Keratinocyte (primary cell): Measurements from ENCODE around the gene PTPRN2.

Source experiments
- EZH2 ChIP-seq: IDR thresholded peaks from one replicate; pipeline ENCODE4 v1.6.1; 2012; ENCODE audit warnings: inconsistent platforms, mild to moderate bottlenecking, low read length, moderate library complexity
- TF ChIP-seq, protein P1 (sequence below), 3 experiments: IDR thresholded peaks in 1 of 3; conservative IDR thresholded peaks in 1 of 3; optimal IDR thresholded peaks in 1 of 3; 2 replicates in 2 of 3; 3 replicates in 1 of 3; pipeline versions ENCODE3 to v1.5.1; 2011; ENCODE audit warnings: low read length in 3 of 3, mild to moderate bottlenecking in 3 of 3, moderate library complexity in 2 of 3, control low read depth in 1 of 3, inconsistent platforms in 1 of 3; ENCODE audit not compliant: insufficient read depth in 2 of 3; ENCODE audit errors: extremely low read depth in 1 of 3

DNA sequence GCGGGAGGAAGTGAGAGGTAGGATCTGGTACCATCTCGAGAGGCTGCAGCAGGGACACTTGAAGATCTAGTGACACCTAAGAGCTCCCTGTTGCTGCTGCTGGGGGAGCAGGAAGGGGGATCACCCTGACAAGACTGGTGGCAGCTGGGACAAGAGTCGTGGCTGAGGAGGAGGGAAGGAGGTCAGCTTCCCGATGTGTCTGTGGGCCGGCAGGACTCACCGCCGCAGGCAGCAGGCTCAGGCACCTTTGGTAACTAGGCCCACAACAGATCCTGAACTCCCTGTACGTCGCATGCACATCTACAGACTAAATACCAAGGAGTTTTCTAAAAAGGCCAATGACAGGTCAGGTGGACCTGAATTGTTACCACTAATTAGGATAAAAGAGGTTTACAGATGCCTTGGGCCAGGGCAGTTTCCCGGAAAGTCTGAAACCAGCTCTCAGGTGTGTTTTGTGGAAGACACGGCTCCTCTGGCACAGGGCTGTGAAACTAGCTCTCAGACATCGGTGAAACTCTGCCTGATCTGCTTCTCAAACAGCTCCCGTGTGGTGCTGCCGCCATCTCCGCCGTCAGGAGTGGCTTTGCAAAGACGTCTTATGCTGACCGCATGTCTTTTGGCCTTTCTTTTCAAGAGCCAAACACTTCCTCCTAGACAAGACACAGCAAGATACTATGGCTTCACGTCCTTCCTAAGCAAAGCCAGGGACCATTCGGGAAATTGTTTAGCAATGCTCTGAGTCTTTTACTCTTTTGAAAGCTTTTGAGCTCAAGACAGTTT is 609.7 kb downstream of the PTPRN2 start:
- TF ChIP-seq, protein P1, sequence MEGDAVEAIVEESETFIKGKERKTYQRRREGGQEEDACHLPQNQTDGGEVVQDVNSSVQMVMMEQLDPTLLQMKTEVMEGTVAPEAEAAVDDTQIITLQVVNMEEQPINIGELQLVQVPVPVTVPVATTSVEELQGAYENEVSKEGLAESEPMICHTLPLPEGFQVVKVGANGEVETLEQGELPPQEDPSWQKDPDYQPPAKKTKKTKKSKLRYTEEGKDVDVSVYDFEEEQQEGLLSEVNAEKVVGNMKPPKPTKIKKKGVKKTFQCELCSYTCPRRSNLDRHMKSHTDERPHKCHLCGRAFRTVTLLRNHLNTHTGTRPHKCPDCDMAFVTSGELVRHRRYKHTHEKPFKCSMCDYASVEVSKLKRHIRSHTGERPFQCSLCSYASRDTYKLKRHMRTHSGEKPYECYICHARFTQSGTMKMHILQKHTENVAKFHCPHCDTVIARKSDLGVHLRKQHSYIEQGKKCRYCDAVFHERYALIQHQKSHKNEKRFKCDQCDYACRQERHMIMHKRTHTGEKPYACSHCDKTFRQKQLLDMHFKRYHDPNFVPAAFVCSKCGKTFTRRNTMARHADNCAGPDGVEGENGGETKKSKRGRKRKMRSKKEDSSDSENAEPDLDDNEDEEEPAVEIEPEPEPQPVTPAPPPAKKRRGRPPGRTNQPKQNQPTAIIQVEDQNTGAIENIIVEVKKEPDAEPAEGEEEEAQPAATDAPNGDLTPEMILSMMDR (optimal IDR thresholded peaks at IDR 0.05 in 1 of 3, IDR thresholded peaks at IDR 0.05 in 1 of 3, conservative IDR thresholded peaks at IDR 0.05 in 1 of 3; ENCODE audit: extremely low read depth in 1 of 3, insufficient read depth in 2 of 3, low read length in 3 of 3), result no peak
- TF ChIP-seq EZH2, result no peak
